ENCODE results near the gene CSTF2T.

CSTF2T gene

GRCh38 chr10:51699475-51700227, at the start of gene CSTF2T:
CSTF2T (minus strand) TSS chr10:51699595; CDS start chr10:51699549, 46 bp downstream.
- H3K4me3 ChIP-seq (ENCODE audit: low read depth, low read length) = peak within 1 kb of the TSS; percentile 83
- in situ Hi-C loops (cut with HindIII; ENCODE audit: low sequenced_read_pairs) = no loop called here
- no peak for TF ChIP-seq CTCF (IDR thresholded peaks at IDR 0.05; ENCODE audit: low read depth, low read length)
- peak; percentile 98 for DNase-seq (ENCODE audit: low read depth, low spot score)

- TF ChIP-seq CTCF (IDR thresholded peaks at IDR 0.05; ENCODE audit: low read depth, low read length) = no peak
- DNase-seq (ENCODE audit: low read depth, low spot score) = no peak
- no peak overlapping the region for H3K4me3 ChIP-seq (ENCODE audit: low read depth, low read length)
- in situ Hi-C loops (cut with HindIII; ENCODE audit: low sequenced_read_pairs) = no loop called here
These were observed 49.6 kb upstream of the CSTF2T start for GRCh38 chr10:51748959-51749358.

- in situ Hi-C loops (cut with HindIII; ENCODE audit: low sequenced_read_pairs) = no loop called here
- H3K4me3 ChIP-seq (ENCODE audit: low read depth, low read length) = no peak overlapping the region
- no peak for DNase-seq (ENCODE audit: low read depth, low spot score)
- no peak for TF ChIP-seq CTCF (IDR thresholded peaks at IDR 0.05; ENCODE audit: low read depth, low read length)
These were observed 47.8 kb upstream of the CSTF2T start for GRCh38 chr10:51747216-51747615.

- no peak for DNase-seq (ENCODE audit: low read depth, low spot score)
- H3K4me3 ChIP-seq (ENCODE audit: low read depth, low read length) = no peak overlapping the region
- in situ Hi-C loops (cut with HindIII; ENCODE audit: low sequenced_read_pairs) = no loop called here
- no peak for TF ChIP-seq CTCF (IDR thresholded peaks at IDR 0.05; ENCODE audit: low read depth, low read length)
These were observed 46.0 kb upstream of the CSTF2T start for GRCh38 chr10:51745397-51745796.

GRCh38 chr10:51744235-51745000, 45.0 kb upstream of the CSTF2T start:
- no peak for TF ChIP-seq CTCF (IDR thresholded peaks at IDR 0.05; ENCODE audit: low read depth, low read length)

GRCh38 chr10:51743146-51743545, 43.8 kb upstream of the CSTF2T start:
- TF ChIP-seq CTCF (IDR thresholded peaks at IDR 0.05; ENCODE audit: low read depth, low read length) = no peak
- in situ Hi-C loops (cut with HindIII; ENCODE audit: low sequenced_read_pairs) = no loop called here
- no peak for DNase-seq (ENCODE audit: low read depth, low spot score)
- H3K4me3 ChIP-seq (ENCODE audit: low read depth, low read length) = no peak overlapping the region

More at GRCh38 chr10:51744235-51745000, 45.0 kb upstream of the CSTF2T start:
- in situ Hi-C loops (cut with HindIII; ENCODE audit: low sequenced_read_pairs) = no loop called here
- no peak overlapping the region for H3K4me3 ChIP-seq (ENCODE audit: low read depth, low read length)
- DNase-seq (ENCODE audit: low read depth, low spot score) = no peak
